Loucy (cell line): ENCODE results near the gene DHRS7B.

ENCODE experiments used
- H2AFZ ChIP-seq: fragments of 200-600 bp; sonication (generic); 2 replicates; pipeline ENCODE4 v1.6.0; 2016; ENCODE audit warnings: antibody characterized with exemption, mild to moderate bottlenecking, low read length, moderate library complexity
- H3F3A ChIP-seq: fragments of 200-600 bp; 2 replicates; pipeline ENCODE4 v1.6.0; 2016; ENCODE audit warnings: antibody characterized with exemption, low read depth, mild to moderate bottlenecking
- H3K27me3 ChIP-seq: fragments of 200-600 bp; sonication (generic); 2 replicates; pipeline ENCODE4 v1.6.1; 2014; ENCODE audit warnings: low read length, mild to moderate bottlenecking; ENCODE audit not compliant: insufficient read depth, poor library complexity, severe bottlenecking
- H3K36me3 ChIP-seq: fragments of 200-600 bp; sonication (generic); 2 replicates; pipeline ENCODE4 v1.6.1; 2016; ENCODE audit warnings: low read length; ENCODE audit not compliant: insufficient read depth
- H3K4me1 ChIP-seq: fragments of 200-600 bp; sonication (generic); 2 replicates; pipeline ENCODE4 v1.5.1; 2014; ENCODE audit warnings: low read length, mild to moderate bottlenecking; ENCODE audit not compliant: insufficient read depth, poor library complexity, severe bottlenecking
- H3K4me2 ChIP-seq: fragments of 200-600 bp; sonication (generic); 2 replicates; pipeline ENCODE4 v1.6.0; 2014; ENCODE audit warnings: antibody characterized with exemption, low read length, low read depth, mild to moderate bottlenecking; ENCODE audit not compliant: poor library complexity, severe bottlenecking
- H3K4me3 ChIP-seq: fragments of 200-600 bp; sonication (generic); 2 replicates; pipeline ENCODE4 v1.5.1; 2014; ENCODE audit warnings: low read length, mild to moderate bottlenecking, mixed read lengths; ENCODE audit not compliant: poor library complexity, severe bottlenecking
- H3K79me2 ChIP-seq: fragments of 200-600 bp; sonication (generic); 2 replicates; pipeline ENCODE4 v1.6.1; 2014; ENCODE audit warnings: low read length; ENCODE audit not compliant: insufficient read depth
- H3K9ac ChIP-seq: fragments of 200-600 bp; sonication (generic); 2 replicates; pipeline ENCODE4 v1.6.0; 2014; ENCODE audit warnings: mild to moderate bottlenecking, low read depth, low read length, moderate library complexity; ENCODE audit not compliant: poor library complexity, severe bottlenecking
- H3K9me2 ChIP-seq: fragments of 200-600 bp; sonication (generic); replicated peaks from 2 replicates; pipeline ENCODE4 v1.6.1; 2016; ENCODE audit warnings: low read depth, low read length, mixed read lengths
- H3K9me3 ChIP-seq: fragments of 200-600 bp; sonication (generic); 2 replicates; pipeline ENCODE4 v1.6.1; 2014; ENCODE audit warnings: mild to moderate bottlenecking, antibody characterized with exemption, low read length, low read depth; ENCODE audit not compliant: insufficient read depth
- H4K20me1 ChIP-seq: fragments of 200-600 bp; sonication (generic); 2 replicates; pipeline ENCODE4 v1.6.0; 2014; ENCODE audit warnings: antibody characterized with exemption, low read length, mild to moderate bottlenecking; ENCODE audit not compliant: insufficient read depth, poor library complexity, severe bottlenecking
- CTCF ChIP-seq: fragments of 200-600 bp; sonication (generic); conservative IDR thresholded peaks from 2 replicates; pipeline ENCODE4 v1.5.1; 2014; ENCODE audit warnings: mild to moderate bottlenecking, antibody characterized with exemption, low read length
- EZH2phosphoT487 ChIP-seq: fragments of 200-600 bp; IDR thresholded peaks from 2 replicates; pipeline ENCODE4 v1.6.1; 2018; ENCODE audit warnings: antibody characterized with exemption, mild to moderate bottlenecking, moderate library complexity, borderline replicate concordance

The DHRS7B gene

GRCh38 chr17:21132428-21132827 is 5.7 kb downstream of the DHRS7B start:
- no peaks in the 10 kb centered on the region for H3K9me2 ChIP-seq
- no peaks in the 10 kb centered on the region for H3K36me3 ChIP-seq
- no peak overlapping the region for H2AFZ ChIP-seq
- no peaks in the 10 kb centered on the region for H4K20me1 ChIP-seq
- H3K9ac ChIP-seq = no peak overlapping the region
- no peaks in the 10 kb centered on the region for H3F3A ChIP-seq
- H3K27me3 ChIP-seq = no peaks in the 10 kb centered on the region
- peaks cover 36% of the 10 kb centered on the region for H3K79me2 ChIP-seq
- H3K4me3 ChIP-seq = no peak overlapping the region
- TF ChIP-seq EZH2phosphoT487 (no peak), CTCF (no peak)
- peaks cover 5% of the 10 kb centered on the region; the same call in 1 of the 2 replicates for H3K9me3 ChIP-seq
- H3K4me2 ChIP-seq = no peak overlapping the region
- peaks cover 7% of the 10 kb centered on the region for H3K4me1 ChIP-seq

- H3K9me2 ChIP-seq = no peaks in the 10 kb centered on the region
- H3K4me2 ChIP-seq = no peak overlapping the region
- TF ChIP-seq EZH2phosphoT487 = no peak
- TF ChIP-seq CTCF = no peak
- peaks cover 15% of the 10 kb centered on the region; the same call in 1 of the 2 replicates for H3K79me2 ChIP-seq
- H3K36me3 ChIP-seq = no peaks in the 10 kb centered on the region
- H2AFZ ChIP-seq = no peak overlapping the region
- H3K9me3 ChIP-seq = peaks cover 5% of the 10 kb centered on the region; the same call in 1 of the 2 replicates
- H4K20me1 ChIP-seq = no peaks in the 10 kb centered on the region
- H3K4me3 ChIP-seq = no peak overlapping the region
- no peaks in the 10 kb centered on the region for H3F3A ChIP-seq
- H3K27me3 ChIP-seq = no peaks in the 10 kb centered on the region
- no peaks in the 10 kb centered on the region for H3K4me1 ChIP-seq
- H3K9ac ChIP-seq = no peak overlapping the region
These were observed 7.8 kb downstream of the DHRS7B start for GRCh38 chr17:21134559-21134958.

GRCh38 chr17:21140911-21141310 is 14.1 kb downstream of the DHRS7B start:
- no peaks in the 10 kb centered on the region for H3K36me3 ChIP-seq
- no peaks in the 10 kb centered on the region for H4K20me1 ChIP-seq
- no peaks in the 10 kb centered on the region for H3K79me2 ChIP-seq
- no peak overlapping the region for H2AFZ ChIP-seq
- H3K9ac ChIP-seq = no peak overlapping the region
- no peaks in the 10 kb centered on the region for H3K27me3 ChIP-seq
- no peaks in the 10 kb centered on the region for H3K4me1 ChIP-seq
- no peaks in the 10 kb centered on the region for H3K9me2 ChIP-seq
- no peak overlapping the region for H3K4me3 ChIP-seq
- TF ChIP-seq CTCF (no peak), EZH2phosphoT487 (no peak)
- H3K9me3 ChIP-seq = no peaks in the 10 kb centered on the region
- H3K4me2 ChIP-seq = no peak overlapping the region
- no peaks in the 10 kb centered on the region for H3F3A ChIP-seq
